ENCODE results near the gene CERKL. TPM values are rescaled to one million over a fixed set of nuclear protein-coding genes. Genes with fewer than 3 reads are reported as not detected.

The CERKL gene
- total RNA-seq, 1 experiment from 2014 or later = 0.08 TPM

DNA sequence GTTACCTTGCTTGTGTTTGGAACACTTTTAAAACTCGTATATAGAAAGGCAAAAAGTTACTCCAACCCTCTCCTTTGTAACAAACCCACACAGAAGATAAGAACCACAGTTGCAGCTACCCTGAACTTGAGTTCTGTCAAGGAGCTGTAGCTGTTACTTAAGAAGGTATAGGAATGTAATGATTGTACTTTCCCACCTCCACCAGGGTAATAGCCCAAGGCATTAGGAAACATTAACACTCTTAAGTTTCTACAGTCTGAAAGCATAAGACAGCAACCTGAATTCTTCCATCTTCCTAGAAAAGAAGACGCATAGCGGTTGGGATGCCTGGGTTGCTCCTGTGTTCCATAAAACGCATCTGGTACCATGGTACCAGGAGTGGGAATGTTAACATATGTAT, 156.7 kb downstream of the CERKL start:
- in situ Hi-C loops (cut with HindIII; ENCODE audit: low pct_unique_long_range_greater_than_20kb, low sequenced_read_pairs) = no loop called here
- no peak for DNase-seq (ENCODE audit: low read depth, low spot score)

GRCh38 chr2:181499231-181499630, 157.7 kb downstream of the CERKL start:
- in situ Hi-C loops (cut with HindIII; ENCODE audit: low pct_unique_long_range_greater_than_20kb, low sequenced_read_pairs) = no loop called here

More at GRCh38 chr2:181499231-181499630, 157.7 kb downstream of the CERKL start:
- no peak for DNase-seq (ENCODE audit: low read depth, low spot score)

Other genes with a start within 250 kb of the CERKL start
- gene ITGA4, start 199.7 kb downstream of the CERKL start, total RNA-seq (2014; rRNA removed; shearing (Covaris generic)) = 3.1 and 3.7 TPM in 2 replicates
- gene NEUROD1, start 23.4 kb upstream of the CERKL start, total RNA-seq (2014; rRNA removed; shearing (Covaris generic)) = not detected in 2 replicates
- 106 and 112 TPM in 2 replicates for gene ITPRID2, start 234.6 kb upstream of the CERKL start, total RNA-seq (2014; rRNA removed; shearing (Covaris generic))

Data from SK-MEL-5 (cell line).